Caco-2 (cell line): Measurements from ENCODE around the gene NRXN3. TPM values are rescaled to one million over a fixed set of nuclear protein-coding genes. Genes with fewer than 3 reads are reported as not detected.

Experiments
- BruUV-seq: library from RNA; stranded (reverse); fragments of 400-500 nt; replicated peaks from 2 replicates; lab custom pipeline; 2021; lab: Mats Ljungman, UMichigan
- CTCF ChIA-PET: fragments of 300-600 bp; sonication (Branson Sonifier 250); formaldehyde crosslinking; loops from one replicate; lab custom pipeline; 2022; ENCODE audit warnings: antibody characterized with exemption; lab: Charles Lee
- POLR2A ChIA-PET: fragments of 300-600 bp; sonication (Branson Sonifier 250); formaldehyde crosslinking; loops from one replicate; lab custom pipeline; 2022; ENCODE audit warnings: antibody characterized with exemption; lab: Charles Lee
- DNase-seq, 2 experiments: peaks; one replicate each; pipeline versions ENCODE4 v3.0.0 to v3.0.0-alpha.2; 2020 to 2022
- H3K27me3 ChIP-seq: replicated peaks from 2 replicates; pipeline ENCODE4 v1.6.0; 2011; ENCODE audit warnings: low read length; ENCODE audit not compliant: control insufficient read depth, insufficient read depth
- H3K36me3 ChIP-seq: 2 replicates; pipeline ENCODE4 v1.5.1; 2011; ENCODE audit warnings: low read length; ENCODE audit not compliant: control insufficient read depth, insufficient read depth
- H3K4me1 ChIP-seq: fragments of 250-450 bp; sonication (Bioruptor Pico); 2 replicates; pipeline ENCODE4 v1.5.1; 2020; ENCODE audit warnings: mild to moderate bottlenecking
- H3K4me3 ChIP-seq: 2 replicates; pipeline ENCODE4 v1.5.1; 2011; ENCODE audit warnings: low read depth, mild to moderate bottlenecking, control low read depth, low read length
- H3K9me3 ChIP-seq: fragments of 250-450 bp; sonication (Bioruptor Pico); 2 replicates; pipeline ENCODE4 v1.5.1; 2020; ENCODE audit warnings: mild to moderate bottlenecking, moderate library complexity
- H3K27ac Mint-ChIP-seq: one replicate; pipeline ENCODE4 v1.8.0; 2022; ENCODE audit warnings: mixed read lengths; ENCODE audit not compliant: unreplicated experiment
- H3K27me3 Mint-ChIP-seq: one replicate; pipeline ENCODE4 v1.8.0; 2022; ENCODE audit warnings: mixed read lengths; ENCODE audit not compliant: insufficient read depth, unreplicated experiment
- H3K36me3 Mint-ChIP-seq: one replicate; pipeline ENCODE4 v1.8.0; 2022; ENCODE audit warnings: mild to moderate bottlenecking, mixed read lengths; ENCODE audit not compliant: insufficient read depth, unreplicated experiment
- H3K4me1 Mint-ChIP-seq: one replicate; pipeline ENCODE4 v1.8.0; 2022; ENCODE audit warnings: low read depth, mixed read lengths; ENCODE audit not compliant: unreplicated experiment
- H3K4me3 Mint-ChIP-seq: one replicate; pipeline ENCODE4 v1.8.0; 2022; ENCODE audit warnings: mild to moderate bottlenecking, moderate library complexity, mixed read lengths; ENCODE audit not compliant: unreplicated experiment
- H3K9me3 Mint-ChIP-seq: one replicate; pipeline ENCODE4 v1.8.0; 2022; ENCODE audit warnings: mixed read lengths; ENCODE audit not compliant: unreplicated experiment
- intact Hi-C: fragments of 100-400 bp; cut with micrococcal nuclease; formaldehyde crosslinking; loops from one replicate; pipeline ENCODE4 v1.10.0; 2022; ENCODE audit not compliant: unreplicated experiment
- total RNA-seq: library from RNA; stranded (reverse); gene quantifications from 2 replicates; pipeline ENCODE4 v1.2.3, GENCODE V29; 2022
- TF ChIP-seq, protein P1 (sequence below), 2 experiments: fragments of 200-600 bp in 1 of 2; IDR thresholded peaks; 1 replicate in 1 of 2; 2 replicates in 1 of 2; pipeline versions ENCODE4 v1.5.1 to v1.8.0; 2011 to 2022; ENCODE audit warnings: antibody characterized with exemption in 1 of 2, control low read depth in 1 of 2, inconsistent platforms in 1 of 2, low read depth in 1 of 2, low read length in 1 of 2, mild to moderate bottlenecking in 1 of 2, moderate library complexity in 1 of 2; ENCODE audit not compliant: insufficient read depth in 1 of 2, severe bottlenecking in 1 of 2, unreplicated experiment in 1 of 2

Gene NRXN3
- total RNA-seq, 1 experiment from 2014 or later, result 12.4 TPM

DNA sequence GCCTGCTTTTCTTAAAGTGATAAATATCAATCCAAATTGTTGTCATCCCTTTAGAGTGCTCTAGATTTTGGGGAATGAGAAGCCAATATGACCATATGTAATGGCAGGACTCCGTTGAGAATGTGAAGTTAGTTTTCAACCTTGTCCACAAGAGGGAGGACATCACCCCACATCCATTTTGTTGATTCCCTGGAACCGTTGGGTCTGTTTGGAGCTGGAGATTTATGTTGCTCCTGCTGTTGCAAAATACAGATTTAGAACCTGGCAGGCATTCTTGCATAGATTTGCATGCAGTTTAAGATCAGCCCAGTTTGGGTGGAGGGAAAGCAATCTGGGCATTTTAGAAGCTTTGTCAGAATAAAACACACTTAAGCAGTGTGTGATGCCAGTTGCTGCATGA is 620.1 kb downstream of the NRXN3 start:
- peaks cover 9% of the 10 kb centered on the region for H3K27me3 Mint-ChIP-seq
- no peak overlapping the region for H3K4me3 Mint-ChIP-seq
- no peaks in the 10 kb centered on the region for H3K9me3 ChIP-seq
- BruUV-seq, result no TSS peak
- no peak for DNase-seq
- ChIA-PET CTCF (no interaction called here), POLR2A (no interaction called here)
- H3K27ac Mint-ChIP-seq, result no peak overlapping the region
- no peaks in the 10 kb centered on the region for H3K9me3 Mint-ChIP-seq
- H3K4me1 ChIP-seq, result no peaks in the 10 kb centered on the region
- H3K4me1 Mint-ChIP-seq, result no peaks in the 10 kb centered on the region
- H3K4me3 ChIP-seq, result no peak overlapping the region
- TF ChIP-seq, protein P1, sequence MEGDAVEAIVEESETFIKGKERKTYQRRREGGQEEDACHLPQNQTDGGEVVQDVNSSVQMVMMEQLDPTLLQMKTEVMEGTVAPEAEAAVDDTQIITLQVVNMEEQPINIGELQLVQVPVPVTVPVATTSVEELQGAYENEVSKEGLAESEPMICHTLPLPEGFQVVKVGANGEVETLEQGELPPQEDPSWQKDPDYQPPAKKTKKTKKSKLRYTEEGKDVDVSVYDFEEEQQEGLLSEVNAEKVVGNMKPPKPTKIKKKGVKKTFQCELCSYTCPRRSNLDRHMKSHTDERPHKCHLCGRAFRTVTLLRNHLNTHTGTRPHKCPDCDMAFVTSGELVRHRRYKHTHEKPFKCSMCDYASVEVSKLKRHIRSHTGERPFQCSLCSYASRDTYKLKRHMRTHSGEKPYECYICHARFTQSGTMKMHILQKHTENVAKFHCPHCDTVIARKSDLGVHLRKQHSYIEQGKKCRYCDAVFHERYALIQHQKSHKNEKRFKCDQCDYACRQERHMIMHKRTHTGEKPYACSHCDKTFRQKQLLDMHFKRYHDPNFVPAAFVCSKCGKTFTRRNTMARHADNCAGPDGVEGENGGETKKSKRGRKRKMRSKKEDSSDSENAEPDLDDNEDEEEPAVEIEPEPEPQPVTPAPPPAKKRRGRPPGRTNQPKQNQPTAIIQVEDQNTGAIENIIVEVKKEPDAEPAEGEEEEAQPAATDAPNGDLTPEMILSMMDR (IDR thresholded peaks at IDR 0.05; ENCODE audit: insufficient read depth in 1 of 2, low read depth in 1 of 2, low read length in 1 of 2, severe bottlenecking in 1 of 2, unreplicated experiment in 1 of 2), result peak; percentile 40 to 44
- H3K36me3 Mint-ChIP-seq, result no peaks in the 10 kb centered on the region
- intact Hi-C loops, result loop anchor here (1.0 kb wide), 1 partner anchor 47 kb away; no protein-coding TSS in a partner anchor
- H3K27me3 ChIP-seq, result no peaks in the 10 kb centered on the region
- H3K36me3 ChIP-seq, result no peaks in the 10 kb centered on the region

DNA sequence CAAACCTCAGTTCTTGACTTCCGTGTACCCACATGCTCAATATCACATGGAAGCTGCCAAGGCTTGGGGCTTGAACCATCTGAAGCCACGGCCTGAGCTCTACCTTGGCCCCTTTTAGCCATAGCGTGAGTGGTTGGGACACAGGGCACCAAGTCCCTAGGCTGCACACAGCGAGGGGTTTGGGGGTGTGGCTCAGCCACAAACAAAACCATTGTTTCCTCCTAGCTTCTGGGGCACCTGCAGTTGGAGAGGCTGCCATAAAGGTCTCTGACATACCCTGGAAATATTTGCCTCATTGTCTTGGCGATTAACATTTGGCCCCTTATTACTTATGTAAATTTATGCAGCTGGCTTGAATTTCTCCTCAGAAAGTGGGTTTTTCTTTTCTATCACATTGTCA is 628.6 kb downstream of the NRXN3 start:
- no TSS peak for BruUV-seq
- H3K9me3 Mint-ChIP-seq, result no peaks in the 10 kb centered on the region
- H3K27me3 ChIP-seq, result no peaks in the 10 kb centered on the region
- peaks cover 13% of the 10 kb centered on the region for H3K27me3 Mint-ChIP-seq
- no peaks in the 10 kb centered on the region for H3K4me1 ChIP-seq
- POLR2A ChIA-PET, result no interaction called here
- intact Hi-C loops, result no loop called here
- no peaks in the 10 kb centered on the region for H3K4me1 Mint-ChIP-seq
- no peak for DNase-seq
- CTCF ChIA-PET, result no interaction called here
- H3K4me3 ChIP-seq, result no peak overlapping the region
- H3K36me3 ChIP-seq, result no peaks in the 10 kb centered on the region
- no peak overlapping the region for H3K4me3 Mint-ChIP-seq
- H3K36me3 Mint-ChIP-seq, result no peaks in the 10 kb centered on the region
- H3K9me3 ChIP-seq, result no peaks in the 10 kb centered on the region
- no peak overlapping the region for H3K27ac Mint-ChIP-seq
- TF ChIP-seq, protein P1 (IDR thresholded peaks at IDR 0.05; ENCODE audit: insufficient read depth in 1 of 2, low read depth in 1 of 2, low read length in 1 of 2, severe bottlenecking in 1 of 2, unreplicated experiment in 1 of 2), result no peak

DNA sequence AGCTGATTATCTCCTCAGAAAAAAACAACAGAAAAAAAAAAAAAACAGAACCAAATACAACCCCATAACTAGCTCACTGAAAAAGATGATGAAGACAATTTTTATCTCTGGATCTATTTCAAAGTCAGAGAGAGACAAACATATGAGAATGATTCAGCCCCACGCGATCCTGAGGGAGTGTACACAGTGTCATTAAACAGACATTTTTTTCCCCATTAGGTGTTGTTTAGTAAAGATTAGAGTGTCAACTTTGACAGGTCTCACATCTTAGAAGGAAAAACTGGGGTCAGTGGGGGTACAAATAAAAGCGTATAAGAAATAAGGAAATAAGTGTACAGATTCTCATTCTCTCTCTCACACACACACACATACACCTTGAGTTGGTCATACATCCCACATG is 635.4 kb downstream of the NRXN3 start:
- CTCF ChIA-PET, result no interaction called here
- BruUV-seq, result no TSS peak
- no peaks in the 10 kb centered on the region for H3K36me3 Mint-ChIP-seq
- no peak overlapping the region for H3K27ac Mint-ChIP-seq
- H3K9me3 Mint-ChIP-seq, result peaks cover 9% of the 10 kb centered on the region
- H3K4me3 Mint-ChIP-seq, result no peak overlapping the region
- Histone ChIP-seq H3K27me3 (no peaks in the 10 kb centered on the region), H3K9me3 (no peaks in the 10 kb centered on the region), H3K4me1 (no peaks in the 10 kb centered on the region), H3K4me3 (no peak overlapping the region), H3K36me3 (no peaks in the 10 kb centered on the region)
- TF ChIP-seq, protein P1 (IDR thresholded peaks at IDR 0.05; ENCODE audit: insufficient read depth in 1 of 2, low read depth in 1 of 2, low read length in 1 of 2, severe bottlenecking in 1 of 2, unreplicated experiment in 1 of 2), result no peak
- intact Hi-C loops, result no loop called here
- no peak for DNase-seq
- no peaks in the 10 kb centered on the region for H3K4me1 Mint-ChIP-seq
- H3K27me3 Mint-ChIP-seq, result peaks cover 19% of the 10 kb centered on the region
- POLR2A ChIA-PET, result no interaction called here
